Activated CD4-positive, alpha-beta T cell treated with anti-CD3 and anti-CD28 coated beads, Interleukin-2, Interleukin-4, amounts not matched to agents 100 ng/mL and 50 ng/mL, durations not matched to agents 16 hours and 8 hours (primary cell): Measurements from ENCODE around the gene ANKRD44.
"Not testable (repeated sequence)": the region's sequence is repeated elsewhere in the genome, so short reads cannot be mapped to it uniquely, and the experiment has no call there.

Source experiments
- DNase-seq: peaks from one replicate; pipeline ENCODE4 v3.0.0-alpha.2; 2020; ENCODE audit warnings: low spot score

ANKRD44 gene

DNA sequence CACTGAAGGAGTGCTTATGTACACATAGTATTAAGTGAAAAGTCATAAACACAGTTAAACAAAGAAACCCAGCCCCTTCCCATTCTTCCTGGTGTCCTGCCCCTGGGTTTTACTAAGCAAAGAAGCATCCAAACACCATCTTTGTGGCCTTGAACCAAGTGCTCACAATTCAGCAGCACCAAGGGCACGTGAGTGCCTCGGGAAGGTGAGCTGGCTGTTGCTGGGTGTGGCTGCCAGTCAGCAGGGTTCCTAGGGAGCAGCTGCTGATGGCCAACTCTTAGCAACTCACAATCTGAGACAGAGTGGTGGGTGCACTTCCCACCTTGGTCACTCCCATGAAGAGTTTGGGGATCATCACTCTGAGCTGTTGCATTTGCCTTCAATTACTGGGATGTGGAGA lies 286.4 kb downstream of the ANKRD44 start:
- no peak for DNase-seq

DNA sequence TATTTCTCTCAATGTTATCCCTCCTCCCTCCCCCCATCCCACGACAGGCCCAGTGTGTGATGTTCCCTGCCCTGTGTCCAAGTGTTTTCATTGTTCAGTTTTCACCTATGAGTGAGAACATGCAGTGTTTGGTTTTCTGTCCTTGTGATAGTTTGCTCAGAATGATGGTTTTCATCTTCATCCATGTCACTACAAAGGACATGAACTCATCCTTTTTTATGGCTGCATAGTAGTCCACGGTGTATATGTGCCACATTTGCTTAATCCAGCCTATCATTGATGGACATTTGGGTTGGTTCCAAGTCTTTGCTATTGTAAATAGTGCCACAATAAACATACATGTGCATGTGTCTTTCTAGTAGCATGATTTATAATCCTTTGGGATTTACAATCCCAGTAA lies 289.7 kb downstream of the ANKRD44 start:
- DNase-seq = not testable (repeated sequence)

DNA sequence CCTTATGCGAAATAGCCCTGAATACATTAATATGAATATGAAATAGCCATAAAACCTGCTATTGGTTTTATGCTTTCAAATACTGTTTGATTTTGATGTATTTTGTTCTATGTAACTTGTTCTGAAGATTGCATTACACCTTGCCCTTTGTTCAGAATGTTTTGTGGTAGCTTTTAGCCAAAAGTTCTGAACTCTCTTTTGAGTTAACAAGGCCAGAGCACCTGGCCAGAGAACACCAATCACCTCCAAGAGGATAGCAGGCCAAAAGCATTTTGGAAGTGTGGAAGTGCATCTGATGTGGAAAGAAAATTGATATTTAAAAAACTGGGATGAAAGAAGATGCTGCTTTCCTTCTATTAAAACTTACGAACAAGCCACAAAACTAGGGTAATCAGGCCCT lies 297.5 kb downstream of the ANKRD44 start:
- no peak for DNase-seq

DNA sequence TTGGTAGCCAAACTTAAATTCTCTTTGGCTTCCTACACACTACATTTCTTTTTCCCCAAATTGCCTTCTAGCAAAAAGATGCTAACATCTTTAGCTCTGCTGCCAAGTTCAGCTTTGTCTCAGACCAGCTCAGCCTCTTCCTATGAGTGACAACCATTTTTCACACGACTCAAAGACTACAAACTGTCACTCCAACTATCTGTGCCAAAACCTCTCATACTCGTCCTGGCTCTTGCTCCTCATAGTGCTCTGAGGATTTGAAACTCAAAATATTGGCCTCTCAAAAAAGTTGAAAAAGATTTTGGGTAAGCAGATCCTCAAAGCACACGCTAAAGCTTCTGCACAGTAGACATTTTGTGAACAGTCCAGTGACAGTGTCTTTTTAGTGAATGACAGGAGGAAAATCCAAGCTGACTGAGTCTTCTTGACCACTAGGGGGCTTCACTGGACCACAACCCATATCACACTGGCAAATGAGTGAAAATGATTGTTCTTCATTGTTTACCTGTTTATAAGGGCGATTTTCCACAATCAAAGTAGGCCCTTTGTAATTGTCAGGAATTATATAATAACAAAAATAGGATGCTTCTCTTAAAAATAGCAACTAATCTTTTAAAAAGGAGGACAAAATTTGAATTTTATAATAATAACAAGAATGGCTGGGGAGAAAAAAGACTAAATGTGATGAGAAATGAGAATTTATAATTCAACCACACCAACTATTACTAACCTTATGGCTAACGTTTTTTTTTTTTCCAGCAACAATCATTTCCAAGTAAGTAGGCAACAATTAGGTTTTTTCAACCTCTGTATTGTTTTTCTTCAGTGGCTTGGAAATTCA lies 298.6 kb downstream of the ANKRD44 start:
- peak; percentile 58 for DNase-seq

DNA sequence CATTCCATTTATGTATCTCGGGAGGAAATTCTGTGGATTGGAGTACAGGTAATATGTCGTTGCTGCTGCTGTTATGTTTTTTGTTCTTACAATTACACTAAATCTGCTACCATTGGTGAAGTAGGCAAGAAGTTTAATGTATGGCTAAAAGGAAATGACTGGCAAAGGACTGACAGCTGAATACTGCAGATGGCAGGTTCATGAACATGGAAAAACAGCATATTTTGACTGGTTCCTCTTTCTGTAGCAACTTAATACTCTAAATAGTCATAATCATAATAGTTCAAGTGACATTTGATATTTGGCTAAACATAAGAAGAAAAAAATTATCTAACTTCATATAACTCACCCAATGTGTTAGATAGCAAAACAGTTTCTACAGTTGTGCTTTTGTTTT lies 299.6 kb downstream of the ANKRD44 start:
- DNase-seq = no peak

DNA sequence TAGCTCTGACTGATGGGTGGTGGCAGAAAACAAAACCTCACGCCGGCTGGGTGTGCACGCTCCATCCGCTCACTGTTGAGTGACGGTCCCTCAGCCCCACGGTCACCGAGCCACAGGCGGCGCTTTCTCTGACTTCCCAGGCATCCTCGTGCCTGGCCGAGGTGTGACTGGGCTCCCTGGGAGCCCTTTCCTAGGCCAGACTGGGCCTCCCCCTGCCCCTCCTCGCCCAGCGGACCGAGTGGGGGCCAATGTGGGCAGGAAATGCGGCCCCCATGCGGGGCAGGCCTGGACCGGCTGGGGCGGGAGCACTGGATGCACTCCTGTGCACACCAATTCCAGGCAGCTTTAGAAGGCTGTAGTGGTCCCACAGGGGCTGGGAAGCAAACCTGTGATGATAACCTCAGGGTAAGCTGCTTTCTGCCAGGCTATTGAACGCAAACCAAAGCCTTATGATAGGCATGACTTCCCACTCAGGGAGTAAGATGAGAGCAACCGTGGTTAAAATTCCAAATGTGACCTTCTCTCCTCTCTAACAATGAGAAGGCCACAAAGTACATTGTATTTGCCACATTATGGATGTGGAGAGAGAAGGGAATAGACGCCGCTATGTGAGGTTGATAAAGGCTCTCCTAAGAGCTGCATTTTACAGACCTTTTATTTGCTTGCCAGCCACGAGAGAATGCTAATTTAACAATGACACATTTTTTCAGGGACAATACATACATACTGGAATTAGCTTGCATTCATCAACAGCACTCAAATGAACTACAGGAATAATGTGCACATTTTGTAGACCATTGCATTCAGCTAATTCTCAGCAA lies 300.2 kb downstream of the ANKRD44 start:
- no peak for DNase-seq

DNA sequence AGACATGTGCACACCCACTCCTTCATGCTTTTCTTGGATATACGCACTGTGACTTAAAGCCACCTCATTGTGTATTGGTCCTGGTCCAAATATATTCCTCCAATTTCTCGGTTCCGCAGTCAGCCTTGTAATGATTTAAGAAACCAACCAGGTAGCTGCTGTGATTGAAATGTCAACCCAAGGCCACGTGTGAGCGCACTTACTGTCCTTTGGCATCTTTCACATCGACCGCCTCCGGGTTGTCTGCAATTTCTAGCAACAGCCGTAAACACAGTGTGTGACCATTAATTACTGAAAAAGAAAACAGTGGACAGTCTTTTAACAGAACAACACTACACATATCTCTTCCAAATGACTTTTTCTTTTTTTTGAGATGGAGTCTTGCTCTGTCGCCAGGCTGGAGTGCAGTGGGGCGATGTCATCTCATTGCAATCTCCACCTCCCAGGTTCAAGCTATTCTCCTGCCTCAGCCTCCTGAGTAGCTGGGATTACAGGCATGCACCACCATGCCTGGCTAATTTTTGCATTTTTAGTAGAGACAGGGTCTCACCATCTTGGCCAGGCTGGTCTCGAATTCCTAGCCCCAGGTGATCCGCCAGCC lies 301.7 kb downstream of the ANKRD44 start:
- not testable (repeated sequence) for DNase-seq

DNA sequence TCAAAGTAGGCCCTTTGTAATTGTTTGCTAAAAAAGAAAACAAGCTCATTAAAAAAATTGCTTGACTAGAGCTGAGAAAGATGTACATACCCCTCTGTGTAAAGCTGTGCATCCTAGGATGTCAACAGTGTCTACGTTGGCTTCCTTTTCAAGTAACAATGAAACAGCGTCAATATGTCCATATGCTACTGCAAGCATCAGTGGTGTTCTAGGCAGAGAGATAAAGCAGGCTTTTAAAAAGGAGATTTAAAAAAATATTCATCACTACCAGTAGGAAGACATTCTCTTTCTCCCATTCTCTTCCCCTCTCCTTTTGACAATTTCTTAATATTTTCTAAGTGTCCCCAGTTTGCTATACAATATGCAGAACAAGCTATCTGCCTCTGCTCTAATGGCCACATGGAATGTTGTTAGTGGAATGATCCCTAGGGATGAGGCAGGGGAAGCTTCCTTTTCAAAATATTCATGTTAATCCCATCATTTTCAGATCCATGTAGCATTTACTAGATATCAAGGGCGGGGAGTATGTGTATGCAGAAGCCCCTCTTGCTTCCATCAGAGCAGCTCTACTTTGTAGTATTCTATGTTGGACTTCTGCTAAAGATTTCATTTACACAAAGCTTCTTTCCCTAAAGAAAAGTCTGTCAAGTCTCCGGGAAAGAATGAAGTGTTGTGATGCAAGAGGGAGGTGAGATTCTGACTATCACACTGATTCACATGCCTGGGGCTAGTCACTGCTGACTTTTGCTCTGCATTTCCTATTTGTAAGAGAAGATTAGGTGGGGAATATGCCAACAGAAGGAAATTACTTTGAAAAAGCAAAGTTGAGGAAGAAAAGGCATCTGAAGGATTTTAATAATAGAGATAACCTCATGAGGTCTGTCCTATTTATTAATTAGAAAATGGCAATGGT lies 302.6 kb downstream of the ANKRD44 start:
- DNase-seq = no peak

DNA sequence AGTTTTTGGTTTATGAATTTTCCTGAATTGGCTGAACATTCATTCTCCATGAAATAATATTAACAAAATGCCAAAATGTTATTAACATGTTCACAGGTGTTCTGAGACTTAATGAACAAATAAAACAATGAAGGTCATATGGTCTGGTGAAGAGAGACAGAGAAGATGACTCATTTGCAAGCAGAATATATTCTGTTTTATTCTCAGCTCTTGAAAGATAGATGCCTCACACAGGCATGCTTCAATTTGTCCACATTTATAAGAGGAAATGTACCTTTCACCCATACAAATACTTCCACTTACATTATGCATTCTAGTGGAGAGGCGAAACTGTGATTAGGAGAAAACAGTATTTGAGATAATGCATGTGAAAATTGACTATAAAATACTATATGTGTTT lies 308.7 kb downstream of the ANKRD44 start:
- no peak for DNase-seq

DNA sequence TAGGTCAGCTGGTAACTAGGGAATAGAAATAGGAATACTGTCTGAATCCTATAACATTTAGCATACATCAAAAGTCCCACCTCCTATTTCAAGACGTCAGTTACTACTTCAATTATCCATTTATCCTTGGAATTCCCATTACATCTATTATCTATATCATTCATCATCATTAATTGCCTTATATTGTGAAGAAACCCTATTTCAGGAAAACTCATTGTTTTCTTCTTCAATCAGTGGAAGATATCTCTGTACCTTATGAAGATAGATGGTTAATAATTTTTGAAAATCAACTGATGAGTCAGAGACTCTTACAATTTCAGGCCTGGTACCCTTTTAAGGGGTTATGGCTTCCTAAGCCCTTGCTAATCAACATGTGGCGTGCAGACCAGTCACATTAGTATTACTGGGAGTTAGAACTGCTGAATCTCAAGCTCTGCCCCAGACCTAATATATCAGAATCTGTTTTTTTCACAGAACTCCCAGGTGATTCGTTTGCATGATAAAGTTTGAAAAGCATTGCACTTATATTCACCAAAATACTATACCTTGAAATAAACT lies 314.7 kb downstream of the ANKRD44 start:
- DNase-seq = no peak

DNA sequence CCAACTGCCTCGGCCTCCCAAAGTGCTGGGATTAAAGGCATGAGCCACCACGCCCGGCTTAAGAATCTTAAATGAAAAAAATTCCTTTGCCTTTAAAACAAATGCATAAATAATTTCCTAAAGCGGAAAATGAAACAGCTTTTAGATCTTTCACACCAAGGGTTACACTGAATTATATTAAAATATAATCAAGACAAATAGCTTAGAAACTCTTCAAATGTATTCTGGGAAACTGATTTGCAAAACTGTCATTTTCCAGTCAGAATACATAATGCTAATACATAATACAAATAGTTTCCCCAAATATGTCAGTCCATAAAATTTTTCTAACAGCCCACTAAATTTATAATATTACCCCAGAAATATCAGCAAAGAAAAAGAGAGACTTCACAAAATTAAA lies 315.8 kb downstream of the ANKRD44 start:
- no peak for DNase-seq

DNA sequence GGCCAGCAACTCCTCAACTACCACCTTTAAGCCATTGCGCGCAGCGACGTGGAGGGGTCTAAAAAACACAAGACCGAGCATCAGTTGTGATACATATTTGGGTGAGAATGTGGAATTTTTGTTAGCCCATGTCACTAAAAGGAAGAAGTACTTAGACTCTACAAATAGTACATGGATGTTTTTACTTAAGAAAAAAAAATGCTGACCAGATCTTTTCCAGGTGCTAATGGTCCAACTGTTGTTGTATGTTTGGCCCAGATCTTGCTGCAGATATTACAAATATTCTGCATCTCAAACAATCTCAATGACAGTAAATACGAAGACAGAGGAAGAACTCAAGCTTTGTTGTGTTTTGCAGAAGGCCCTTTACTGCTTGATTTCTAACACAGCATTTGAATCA lies 317.0 kb downstream of the ANKRD44 start:
- DNase-seq = no peak

DNA sequence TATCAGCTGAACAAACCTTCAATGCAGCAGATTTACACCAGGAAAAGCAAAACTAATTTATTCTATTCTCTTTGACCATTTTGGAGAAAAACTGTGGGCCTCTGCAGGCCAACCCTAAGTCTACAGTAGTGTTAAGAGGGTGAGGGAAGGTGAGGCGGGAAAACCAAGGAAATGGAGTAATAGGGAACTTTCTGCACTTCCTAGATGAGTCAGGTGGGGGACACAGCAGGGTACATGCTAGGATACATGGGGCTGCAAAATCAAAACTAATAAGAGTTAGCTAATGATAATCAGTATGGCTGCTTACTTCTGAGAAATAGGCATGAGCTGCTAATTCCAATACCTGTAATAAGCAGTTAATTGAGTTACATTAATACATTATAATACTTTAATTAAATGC lies 318.1 kb downstream of the ANKRD44 start:
- no peak for DNase-seq

DNA sequence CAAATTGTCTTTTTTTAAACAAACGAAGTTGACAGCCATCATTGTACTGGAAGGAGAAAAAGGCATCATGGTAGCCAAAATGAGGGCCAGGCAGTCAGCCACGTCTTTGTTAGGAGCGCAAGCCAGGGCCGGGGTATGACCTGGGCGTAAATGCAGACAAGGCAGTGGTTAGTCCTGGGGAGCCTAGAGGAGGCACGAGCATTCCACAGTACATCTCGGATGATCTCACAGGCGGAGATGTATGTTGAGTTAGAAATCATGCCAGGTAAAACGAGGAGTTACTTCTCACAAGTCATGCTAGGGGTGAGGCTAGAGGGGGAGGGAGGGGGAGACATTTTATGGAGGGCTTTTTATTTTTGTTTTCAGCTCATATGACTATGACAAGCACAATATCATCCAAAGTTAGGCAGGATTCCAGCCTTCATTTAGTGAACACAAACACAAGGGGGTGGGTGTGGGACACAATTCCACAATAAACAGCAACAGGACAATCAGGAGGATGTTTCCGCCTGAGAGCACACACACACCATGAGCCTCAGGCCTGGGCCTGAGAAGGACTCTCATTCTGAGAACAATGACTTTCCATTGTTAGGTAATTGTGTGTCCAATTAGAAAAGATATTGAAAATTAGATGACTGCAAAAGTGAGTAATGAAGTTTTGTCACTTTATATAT lies 319.7 kb downstream of the ANKRD44 start:
- DNase-seq = no peak

DNA sequence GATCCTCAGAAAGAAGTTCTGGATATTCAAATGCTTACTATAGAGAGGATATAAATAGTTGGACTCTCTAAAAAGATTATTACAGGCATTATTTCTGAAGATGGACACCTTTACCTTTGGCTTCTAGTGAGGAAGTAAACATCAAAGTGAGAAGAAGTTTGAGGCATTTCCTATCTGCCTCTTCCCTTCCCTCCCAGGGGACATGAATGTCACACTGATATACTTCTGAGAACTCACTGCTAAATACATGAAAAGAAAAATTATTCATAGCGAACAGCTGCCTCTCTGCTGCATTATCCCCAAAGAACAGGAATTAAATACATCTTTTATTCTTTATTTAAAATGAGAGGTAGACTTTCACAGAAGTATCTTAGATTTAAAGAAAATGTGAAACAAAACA lies 320.5 kb downstream of the ANKRD44 start:
- no peak for DNase-seq

DNA sequence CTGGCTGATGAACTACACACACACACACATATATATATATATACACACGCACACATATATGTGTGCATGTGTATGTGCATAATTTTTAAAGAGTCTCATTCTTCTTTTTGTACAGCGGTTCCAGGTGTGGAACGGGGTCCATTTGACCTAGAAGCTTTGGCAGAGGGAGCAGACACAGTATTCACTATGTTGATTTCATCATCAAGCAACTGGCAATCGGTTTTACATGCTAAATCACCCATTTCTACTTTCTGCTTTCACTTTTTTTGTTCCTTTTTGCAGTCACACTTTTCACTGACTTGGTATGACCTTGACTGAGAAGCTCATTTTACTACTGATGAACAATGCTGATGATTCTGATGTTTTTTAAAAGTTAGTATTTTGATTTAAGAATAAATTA lies 321.1 kb downstream of the ANKRD44 start:
- DNase-seq = peak; percentile 44

DNA sequence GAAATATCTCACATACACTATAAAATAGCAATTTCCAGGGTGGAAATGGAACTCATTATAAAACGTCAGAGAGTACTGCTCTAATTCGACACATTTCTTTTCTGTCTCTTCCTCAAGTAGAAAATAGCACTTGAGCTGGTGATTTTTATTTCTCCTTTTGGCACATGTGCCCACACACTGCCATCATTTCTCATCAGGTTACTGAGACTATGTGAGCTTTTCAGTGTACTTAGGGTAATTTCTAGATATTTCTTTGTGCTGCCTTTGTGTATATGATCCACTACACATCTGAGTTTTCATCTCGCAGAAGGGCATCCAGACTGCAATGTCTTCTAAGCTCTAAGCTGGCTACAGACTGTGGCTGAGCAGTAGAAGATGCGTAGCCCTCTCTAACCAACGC lies 321.9 kb downstream of the ANKRD44 start:
- DNase-seq = no peak

DNA sequence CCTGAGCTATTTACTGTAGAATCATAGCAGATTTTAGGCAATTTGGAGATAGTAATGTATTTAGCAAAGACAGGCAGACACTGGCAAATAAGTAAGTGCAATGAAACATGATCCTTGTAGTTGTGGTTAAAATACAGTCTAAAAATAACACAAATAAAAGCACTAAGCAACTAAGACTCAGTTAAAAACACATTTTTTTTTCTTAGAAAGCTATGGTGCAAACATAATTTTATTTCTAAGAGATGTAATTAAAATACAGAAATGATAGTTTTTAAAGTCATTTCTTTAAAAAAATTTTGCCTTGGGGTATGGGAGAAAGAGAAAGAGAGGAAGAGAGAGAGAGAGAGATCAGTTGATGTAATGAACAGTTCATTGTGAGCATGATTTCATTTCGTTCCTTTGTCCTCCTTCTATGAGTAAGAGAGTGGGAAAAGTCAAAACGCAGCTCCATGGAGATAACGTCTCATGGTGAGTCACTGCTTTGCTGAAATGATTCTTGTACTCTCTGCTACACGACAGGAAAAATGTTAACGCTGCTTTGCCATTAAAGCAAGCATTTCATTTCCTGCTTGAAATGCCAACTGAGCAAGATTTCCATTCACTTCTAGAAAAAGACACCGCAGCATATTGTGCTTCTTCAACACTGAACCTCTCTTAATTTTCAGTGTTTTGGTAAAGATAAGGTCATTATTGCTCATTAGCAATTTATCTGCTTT lies 322.8 kb downstream of the ANKRD44 start:
- DNase-seq = peak; percentile 95

DNA sequence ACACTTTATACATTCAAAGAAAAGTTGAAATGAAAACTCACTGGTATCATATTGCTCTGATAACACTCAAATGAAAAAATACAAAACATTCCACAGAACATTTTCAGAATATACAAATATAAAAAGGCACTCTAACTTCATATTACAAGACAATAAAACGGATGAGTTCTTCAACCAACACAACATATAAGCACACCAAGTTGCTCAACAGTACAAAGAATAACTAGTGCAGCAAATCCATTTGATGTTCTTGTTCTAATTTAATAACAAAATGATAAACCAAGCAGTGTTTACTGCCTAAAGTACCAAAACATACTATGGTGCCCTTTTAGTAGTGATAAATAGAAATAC lies 323.3 kb downstream of the ANKRD44 start:
- DNase-seq = no peak

DNA sequence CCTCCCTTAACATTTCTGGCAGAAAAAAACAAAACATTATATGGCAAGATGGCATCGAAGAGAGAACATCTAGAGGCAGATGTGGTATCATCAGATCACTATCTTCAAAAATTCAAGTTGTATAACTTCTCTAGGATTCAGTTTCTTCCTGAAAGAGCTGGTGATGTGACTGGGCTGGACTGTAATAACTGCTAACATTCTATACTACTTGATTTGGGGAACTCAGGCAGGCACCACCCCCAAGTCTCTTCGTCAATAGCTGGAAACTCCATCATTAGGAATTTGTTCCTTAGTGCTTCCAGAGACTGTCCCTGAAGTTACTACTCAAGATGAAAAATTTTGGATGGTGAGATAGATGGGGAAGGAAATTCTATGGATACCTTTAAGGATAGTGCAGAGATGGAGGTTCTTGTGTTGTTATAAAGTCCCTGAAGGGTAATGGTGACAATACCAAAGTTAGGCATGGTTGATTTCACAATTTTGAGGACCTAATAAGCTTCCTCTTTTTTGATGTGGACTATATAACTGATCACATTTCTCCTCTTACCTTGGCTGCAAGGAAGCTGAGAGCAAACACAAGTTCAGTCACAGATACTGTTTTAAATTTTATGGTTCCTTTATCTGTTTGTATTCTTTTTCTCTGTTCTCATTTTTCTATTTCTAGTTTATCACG lies 324.9 kb downstream of the ANKRD44 start:
- no peak for DNase-seq
